GM18502 (cell line): ENCODE measurements around the gene PREP.
"Not testable (repeated sequence)": the region's sequence is repeated elsewhere in the genome, so short reads cannot be mapped to it uniquely, and the experiment has no call there.

Experiments
- ATAC-seq: cut with Tn5 transposase; IDR thresholded peaks from one replicate; pipeline ENCODE4 v1.9.1; 2021; ENCODE audit warnings: mild to moderate bottlenecking; ENCODE audit not compliant: unreplicated experiment, poor library complexity

PREP gene

DNA sequence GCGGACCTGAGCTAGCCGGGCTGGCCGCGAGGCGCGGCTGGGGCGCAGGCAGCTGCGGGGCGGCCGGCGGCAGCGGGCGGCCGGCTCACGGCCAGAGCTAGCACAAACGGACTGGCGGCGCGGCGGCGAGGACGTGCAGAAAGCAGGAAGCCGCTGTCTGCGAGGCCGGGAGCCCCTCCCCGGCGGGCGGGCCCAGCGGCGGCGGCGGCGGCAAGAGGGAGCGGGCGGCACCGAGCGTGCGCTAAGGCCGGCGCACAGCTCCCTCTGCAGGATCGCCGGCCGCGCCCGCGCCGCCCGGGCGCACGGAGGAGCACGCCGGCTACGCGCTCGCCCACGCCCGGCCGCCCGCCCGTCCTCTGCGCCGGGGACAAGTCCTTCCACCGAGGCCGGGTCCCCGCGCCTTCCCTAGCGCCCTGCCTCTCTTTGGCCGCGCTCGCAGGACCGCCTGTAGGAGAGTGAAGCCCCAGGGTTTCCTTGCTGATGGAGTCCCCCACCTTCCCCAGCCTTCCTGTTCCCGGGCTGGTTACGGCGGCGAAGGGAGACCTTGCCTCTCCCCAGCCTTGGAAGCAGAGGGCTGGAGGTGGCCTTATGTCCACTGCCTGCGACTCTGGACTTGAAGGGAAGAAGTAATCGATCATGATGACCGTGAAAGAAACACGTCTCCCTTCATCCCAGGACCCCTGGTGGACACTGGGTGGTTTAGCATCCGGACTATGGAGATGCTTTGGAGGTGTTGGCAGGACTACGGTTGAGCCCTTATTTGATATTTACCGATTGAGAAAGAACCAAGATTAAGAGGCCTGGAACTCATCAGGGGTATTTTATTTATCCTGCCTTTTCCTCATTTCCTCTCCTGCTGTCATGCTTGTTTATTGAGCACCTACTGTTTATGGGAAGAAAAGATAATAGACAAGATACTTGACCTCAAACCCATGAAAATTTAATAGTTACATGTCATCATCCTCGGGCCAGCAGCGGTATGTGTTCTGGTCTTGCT lies at the start of gene PREP:
PREP (minus strand) TSS at position 144 of the 997 bp plus-strand sequence. CDS start 191 bp downstream, outside the sequence.
- ATAC-seq: peak; percentile 92

DNA sequence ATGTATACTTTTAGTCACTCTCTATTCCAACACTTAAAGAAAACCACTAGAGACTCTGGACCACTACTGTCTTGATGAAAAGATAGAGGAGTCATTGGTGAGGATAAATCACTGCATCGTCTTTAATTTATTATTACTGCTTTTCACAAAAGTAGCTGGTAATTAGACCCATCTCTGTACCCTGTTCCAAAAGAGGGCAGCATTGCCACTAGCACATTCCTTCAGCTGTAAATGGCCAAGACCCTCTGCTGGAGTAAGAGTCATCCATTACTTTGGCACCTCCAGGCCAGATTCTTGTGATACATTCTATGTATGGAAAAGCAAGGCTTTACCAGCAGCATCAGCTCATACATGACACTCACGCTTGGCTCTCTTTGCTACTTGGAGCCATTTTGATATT lies 49.5 kb upstream of the PREP start:
- ATAC-seq: no peak

DNA sequence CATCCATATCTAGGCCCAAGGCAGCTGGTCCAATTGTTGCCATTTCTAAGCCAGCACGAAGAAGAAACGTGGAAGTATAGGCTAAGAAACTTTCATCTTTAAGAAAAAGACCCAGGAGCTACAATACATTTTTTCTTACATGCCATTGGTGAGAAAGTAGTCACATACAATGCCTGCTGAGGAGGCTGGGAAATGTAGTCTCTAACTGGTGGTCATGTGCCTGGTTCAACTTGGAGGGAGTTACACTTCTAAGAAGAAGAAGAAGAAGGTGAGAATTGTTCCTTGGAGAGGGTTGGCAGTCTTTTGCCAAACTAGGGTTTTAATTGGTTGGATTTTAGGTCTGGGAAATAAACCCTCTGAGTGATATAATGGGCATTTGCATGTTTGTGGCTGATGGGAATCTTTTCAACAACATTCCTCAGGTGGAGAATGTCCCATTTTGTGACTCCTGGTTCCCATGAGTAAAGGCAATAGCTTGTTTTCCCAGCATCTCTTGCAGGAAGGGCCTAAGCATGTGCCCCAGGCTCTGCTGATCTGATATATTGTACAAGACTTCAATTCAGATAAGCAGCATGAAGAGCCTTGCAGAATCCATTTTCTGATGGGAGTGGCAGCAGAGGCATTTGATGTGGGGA lies 47.0 kb upstream of the PREP start:
- ATAC-seq: no peak

DNA sequence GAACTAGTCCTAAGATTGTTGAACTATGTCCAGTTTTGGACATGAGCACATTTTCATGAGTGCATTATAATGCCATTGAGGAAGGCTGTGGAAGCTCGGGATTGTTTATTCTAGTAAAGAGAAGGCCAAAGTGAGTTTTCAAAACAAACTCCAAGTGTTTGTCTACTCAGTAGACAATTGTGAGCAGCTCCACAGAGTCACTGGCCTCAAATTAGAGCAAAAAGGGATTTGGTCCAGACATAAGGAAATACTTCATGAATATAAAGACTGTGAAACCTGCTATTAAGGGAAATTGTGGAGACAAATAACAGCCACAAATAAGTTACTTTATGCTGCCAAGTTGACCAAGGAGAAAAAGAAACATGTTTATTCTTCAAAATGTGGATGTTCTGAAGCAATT lies 42.6 kb upstream of the PREP start:
- no peak for ATAC-seq

DNA sequence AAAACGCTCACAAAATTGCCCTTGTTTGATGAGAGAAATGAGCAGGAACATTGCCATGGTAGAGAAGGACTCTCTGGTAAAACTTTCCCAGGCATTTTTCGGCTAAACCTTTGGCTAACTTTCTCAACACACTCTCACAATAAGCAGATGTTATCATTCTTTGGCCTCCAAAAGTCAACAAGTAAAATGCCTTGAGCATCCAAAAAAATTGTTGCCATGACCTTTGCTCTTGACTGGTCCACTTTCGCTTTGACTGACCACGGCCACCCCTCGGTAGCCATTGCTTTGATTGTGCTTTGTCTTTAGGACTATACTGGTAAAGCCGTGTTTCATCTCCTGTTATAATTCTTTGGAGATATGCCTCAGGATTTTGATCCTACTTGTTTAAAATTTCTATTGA lies 41.1 kb upstream of the PREP start:
- ATAC-seq: no peak

DNA sequence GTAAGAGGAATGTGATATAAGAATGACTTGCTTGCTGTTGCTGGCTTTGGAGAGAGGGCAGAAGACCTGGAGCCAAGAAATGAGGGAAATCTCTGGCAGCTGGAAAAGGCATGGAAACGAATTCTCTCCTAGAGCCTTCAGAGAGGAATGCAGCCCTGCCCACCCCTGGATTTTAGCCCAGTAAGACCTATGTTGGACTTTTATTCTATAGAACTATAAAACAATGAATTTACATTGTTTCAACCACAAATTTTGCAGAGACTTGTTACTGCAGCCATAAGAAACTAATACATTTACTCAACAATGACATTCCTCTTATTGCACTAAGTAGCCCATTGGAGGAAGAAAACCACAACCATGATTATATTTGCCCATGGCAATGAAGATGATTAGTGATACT lies 39.5 kb upstream of the PREP start:
- no peak for ATAC-seq

DNA sequence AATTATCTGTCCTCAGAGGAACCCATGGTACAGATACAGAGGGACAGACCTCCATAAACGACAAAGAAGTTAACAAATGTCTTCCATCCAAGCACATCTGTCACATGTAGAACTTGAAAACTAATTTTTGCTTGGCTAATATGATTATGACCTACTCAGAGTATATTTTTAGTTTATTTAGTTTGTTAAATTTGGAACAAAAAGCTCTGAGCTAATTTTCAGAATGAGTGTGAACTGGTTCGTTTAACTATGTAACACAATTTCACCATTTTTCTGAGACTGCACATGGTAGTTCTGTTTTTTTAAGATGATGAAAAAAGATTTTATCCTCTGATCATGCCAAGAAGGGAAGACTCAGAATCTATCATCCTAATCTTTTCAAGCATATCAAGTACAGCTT lies 34.4 kb upstream of the PREP start:
- no peak for ATAC-seq

DNA sequence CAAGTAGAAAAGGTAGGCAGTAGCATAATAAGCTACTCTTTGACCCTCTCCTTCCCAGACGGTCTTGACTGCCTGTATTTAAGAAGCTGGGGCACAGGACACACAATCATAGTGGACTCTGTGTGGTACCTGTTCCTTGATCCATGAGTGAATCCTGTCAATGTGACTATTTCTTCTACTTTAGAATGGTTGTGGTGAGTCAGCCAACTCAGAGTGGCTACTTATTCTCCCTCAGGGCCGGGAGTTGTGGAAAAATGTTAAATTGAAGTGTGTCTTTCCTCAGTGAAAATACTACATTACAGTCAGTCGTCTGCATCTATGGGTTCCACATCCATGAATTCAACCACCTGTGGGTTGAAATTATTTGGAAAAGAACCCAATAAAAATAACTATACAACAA lies 30.8 kb upstream of the PREP start:
- no peak for ATAC-seq

DNA sequence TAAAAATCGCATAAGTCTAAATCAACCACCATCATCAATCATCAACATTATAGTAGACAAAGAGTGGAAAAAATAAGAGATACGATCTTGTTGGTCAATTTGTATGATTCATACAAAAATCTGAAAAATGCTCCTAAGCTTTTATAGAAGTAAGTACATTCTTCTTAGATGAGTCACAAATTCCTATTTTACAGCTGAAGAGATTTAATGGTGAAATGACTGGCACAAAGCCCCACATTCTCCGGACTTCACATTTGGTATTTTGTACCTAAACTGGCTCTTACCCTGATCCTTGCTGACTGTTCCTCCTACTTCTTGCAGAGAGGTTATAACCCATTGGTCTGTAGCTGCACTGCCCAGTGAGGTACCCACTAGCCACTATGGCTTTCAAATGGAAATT lies 29.9 kb upstream of the PREP start:
- ATAC-seq: no peak

DNA sequence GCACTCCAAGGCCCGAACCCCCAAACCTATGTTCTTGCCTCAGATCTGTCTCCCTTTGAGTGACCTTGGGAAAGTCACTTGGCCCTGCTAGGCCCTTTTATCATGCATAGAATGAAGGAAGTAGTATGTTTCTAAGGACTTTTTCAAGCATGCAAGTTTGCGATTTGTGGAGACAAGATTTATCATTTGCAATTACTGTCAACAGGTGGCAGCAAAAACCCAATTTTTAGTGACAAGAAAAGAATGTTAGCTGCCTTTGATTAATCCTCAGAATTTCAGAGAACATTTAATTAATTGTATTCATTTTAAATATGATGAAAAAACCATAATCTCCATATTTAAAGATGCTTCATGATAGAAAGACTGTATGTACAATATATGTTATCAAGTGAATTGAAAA lies 28.3 kb upstream of the PREP start:
- ATAC-seq: no peak

DNA sequence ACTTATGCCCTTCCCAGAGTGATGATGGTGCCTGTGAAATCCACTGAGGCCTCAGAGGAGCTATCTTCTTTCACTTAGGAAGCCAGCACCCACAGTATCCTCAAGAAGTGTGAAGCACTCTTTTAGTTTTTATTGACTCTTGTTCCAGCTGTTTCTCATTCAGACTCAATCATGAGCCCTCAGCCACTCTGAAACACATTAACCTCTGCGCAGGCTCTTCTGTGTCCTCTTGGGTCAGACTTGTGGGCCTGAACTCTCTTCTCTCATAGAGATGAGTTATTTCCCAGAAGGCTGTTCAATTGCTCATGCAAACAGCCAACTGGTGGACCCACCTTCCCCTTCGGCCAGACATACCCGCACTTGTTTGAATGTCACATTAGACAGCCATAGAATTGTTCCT lies 27.8 kb upstream of the PREP start:
- no peak for ATAC-seq

DNA sequence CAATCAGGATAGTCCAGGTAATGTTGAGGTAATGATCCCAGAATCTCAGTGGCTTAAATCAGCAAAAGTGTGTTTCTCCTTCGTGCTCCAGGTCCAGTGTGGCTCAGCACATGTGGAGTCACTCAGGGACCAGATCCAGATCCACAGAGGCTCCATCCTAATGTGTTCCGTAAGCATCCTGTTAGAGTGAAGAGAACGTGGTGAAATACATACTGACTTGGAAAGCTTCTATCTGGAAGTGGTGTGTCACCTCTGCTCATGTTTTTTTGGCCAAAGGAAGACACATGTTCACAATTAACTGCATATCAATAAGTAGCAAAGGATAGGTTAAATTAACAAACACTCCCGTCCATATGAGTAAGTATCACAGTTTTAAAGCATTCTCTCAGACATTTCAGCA lies 26.8 kb upstream of the PREP start:
- ATAC-seq: no peak

DNA sequence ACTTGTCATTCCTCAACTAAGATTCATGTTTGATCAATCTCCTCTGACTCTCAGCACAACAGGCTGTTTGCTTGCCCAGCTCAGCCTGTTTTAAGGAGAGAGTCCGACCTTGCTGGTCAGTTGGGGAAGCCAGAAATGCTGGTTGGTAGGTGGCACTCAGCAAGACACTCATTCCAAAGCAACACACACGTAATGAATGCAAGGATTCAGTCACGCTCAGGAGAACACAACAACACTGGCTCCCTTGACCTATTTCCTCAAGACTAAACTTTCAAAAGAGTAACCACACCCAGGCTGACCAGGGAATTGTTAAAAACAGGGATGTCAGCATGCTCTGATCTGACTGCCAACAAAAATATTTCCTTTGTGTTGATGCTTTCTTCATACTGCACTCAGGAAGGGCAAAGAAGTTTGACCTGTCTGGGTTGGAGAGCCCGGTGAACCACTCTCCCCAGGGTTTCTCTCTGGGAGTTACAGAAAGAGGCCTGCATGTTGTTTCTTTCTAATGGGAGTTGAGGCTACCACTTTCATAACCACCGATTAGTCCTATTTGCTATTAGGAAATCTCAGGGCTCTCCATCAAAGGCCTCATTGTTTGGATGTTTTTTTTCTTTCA lies 25.6 kb upstream of the PREP start:
- no peak for ATAC-seq

DNA sequence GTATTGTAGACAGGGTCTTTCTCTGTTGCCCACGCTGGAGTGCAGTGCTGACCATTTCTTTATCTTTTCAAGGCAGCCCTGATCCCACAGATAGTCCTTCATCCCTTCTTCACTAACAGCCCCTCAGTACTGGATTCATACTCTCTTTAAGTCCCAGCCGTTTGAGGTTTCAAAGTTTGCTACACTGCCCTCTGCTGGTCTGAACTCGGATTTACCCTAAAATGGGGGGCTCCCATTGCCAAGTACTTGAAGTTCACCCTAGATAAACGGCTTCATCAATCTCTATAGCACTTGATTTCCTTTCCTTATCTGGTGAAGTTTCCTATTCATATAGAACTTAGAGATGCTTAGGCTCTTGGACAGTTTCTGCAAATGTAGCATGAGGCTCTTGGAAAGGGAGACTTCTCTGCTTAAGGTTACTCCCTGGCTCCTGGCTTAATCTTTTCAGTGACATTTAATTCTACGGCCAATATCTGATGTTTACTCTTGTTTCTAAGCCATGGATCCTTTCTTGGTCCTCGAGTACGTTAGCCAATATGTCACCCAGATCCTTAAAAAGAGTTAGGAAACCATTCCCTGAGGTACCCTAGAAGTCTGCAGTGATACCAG lies 21.4 kb upstream of the PREP start:
- ATAC-seq: peak; percentile 76

DNA sequence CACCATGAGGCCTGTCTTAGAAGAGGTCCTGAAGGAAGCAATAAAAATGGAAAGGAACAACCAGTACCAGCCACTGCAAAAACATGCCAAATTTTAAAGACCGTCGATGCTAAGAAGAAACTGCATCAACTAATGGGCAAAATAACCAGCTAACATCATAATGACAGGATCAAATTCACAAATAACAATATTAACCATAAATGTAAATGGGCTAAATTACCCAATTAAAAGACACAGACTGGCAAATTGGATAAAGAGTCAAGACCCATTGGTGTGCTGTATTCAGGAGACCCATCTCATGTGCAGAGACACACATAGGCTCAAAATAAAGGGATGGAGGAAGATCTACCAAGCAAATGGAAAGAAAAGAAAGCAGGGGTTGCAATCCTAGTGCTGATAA lies 14.1 kb upstream of the PREP start:
- ATAC-seq: not testable (repeated sequence)

DNA sequence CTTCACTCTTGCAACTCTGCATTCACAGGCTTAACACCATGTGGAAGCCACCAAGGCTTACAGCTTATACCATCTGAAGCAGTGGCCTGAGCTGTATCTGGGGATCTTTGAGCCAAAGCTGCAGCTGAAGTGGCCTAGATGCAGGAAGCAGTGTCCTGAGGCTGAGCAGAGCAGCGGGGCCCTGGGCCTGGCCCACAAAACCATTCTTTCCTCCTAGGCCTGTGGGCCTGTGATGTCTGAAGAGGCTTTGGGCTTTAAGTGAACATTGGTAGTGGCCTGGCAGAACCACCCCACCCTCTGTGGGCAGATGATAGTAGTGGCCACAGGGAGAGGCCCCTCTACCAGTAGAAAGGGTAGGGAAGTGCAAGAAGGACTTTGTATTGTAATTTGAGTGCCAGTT lies 6.9 kb upstream of the PREP start:
- no peak for ATAC-seq

DNA sequence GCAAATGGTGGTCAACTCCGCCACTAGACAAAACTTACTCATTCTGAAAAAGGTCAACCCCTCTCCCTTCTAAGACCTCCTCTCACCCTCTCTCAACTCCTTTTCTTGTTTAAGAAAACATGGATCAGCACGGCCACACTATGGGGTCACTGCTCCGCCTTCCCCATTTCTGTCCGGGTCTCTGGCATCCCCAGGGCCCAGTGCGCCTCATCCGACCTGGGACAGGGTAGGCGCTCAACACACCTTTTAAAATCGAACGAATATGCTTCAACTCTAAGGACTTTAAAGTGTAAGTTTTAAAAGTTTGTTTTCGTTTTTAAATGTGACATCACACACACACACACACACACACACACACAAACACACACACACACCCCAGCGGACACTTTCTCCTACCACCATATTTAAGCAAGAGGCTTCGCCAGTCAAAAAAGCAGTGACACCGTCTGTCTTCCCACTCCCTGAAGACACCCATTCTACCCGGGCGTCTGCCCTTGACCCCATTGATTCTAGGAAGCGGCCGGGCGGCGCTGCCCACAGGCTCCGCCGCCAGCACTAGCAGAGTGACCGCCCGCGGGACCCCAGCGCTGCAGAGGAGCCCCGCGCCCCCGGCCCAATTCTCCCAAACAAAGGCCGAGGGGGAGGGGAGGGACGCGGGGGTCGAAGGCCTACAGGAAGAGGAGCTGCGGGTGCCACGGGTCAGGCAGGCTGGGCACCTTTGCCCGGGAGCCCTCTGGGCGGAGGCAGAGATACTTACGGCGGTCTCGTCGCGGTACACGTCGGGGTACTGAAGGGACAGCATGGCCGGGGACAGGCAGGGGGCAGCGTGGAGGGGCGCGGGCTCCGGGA lies 568 bp downstream of the PREP start:
- peak; percentile 47 for ATAC-seq

DNA sequence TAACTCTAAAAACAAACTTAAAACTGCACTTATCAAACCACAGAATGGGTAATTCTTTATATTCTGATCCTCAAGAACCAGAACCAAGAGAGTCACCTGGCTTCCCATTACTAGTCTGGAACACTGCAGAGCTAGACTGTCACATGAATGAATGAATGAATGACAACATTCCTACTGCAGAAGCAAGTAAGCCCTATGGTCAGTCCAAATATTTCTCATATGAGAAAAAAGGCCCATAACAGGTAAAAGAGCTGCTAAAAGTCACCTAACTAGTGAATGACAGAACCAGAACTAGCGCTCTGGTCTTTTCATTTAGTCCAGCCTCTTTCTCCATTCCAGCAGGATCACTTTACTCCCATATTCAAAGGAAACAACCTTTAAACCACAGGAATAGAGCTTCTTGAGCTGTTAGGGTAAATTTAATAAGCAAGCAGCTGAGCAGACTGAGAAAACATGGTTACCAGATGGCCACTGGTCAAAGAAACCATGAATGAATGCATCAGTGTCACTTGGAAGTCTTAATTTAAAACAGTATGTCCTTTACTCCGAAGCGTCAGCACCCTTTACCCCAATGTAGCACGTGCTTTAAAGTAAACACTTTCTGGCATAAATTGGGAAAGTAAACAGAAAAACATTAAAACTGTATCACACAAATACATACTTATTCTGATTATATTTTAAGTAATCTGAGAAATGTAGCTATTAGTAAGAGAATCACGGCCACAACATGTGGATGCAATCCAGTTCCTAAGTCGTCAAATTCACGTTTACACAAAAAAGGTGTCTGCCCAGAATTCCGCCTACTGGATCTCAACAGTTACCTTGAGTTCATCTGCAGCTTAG lies 1.4 kb downstream of the PREP start:
- ATAC-seq: no peak

DNA sequence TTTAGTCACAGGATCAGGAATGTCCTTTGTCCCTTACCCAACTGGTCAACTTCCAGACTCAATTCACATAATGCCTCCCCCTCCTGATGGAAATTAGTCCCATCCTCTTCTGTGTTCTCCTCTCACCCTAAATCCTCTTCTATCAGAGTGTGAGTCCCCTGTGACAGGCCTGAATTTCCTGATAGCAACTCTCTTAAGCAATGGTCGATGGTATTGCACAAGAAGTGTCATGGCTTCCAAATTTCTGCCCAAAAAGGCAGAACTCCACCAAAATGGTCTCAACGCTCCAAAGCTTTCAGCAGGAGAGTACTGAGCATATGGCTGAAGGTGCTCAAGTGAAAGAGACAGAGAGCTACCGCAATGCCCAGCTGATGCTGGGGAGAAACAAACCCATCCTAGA lies 2.4 kb downstream of the PREP start:
- ATAC-seq: no peak
